CD4-positive, alpha-beta T cell treated with Interleukin-15 for 4 hours (primary cell): ENCODE data around the gene ABCE1.

Source experiments
- DNase-seq: peaks from one replicate; pipeline ENCODE4 v3.0.0-alpha.2; 2020; ENCODE audit warnings: low spot score

Gene ABCE1

DNA sequence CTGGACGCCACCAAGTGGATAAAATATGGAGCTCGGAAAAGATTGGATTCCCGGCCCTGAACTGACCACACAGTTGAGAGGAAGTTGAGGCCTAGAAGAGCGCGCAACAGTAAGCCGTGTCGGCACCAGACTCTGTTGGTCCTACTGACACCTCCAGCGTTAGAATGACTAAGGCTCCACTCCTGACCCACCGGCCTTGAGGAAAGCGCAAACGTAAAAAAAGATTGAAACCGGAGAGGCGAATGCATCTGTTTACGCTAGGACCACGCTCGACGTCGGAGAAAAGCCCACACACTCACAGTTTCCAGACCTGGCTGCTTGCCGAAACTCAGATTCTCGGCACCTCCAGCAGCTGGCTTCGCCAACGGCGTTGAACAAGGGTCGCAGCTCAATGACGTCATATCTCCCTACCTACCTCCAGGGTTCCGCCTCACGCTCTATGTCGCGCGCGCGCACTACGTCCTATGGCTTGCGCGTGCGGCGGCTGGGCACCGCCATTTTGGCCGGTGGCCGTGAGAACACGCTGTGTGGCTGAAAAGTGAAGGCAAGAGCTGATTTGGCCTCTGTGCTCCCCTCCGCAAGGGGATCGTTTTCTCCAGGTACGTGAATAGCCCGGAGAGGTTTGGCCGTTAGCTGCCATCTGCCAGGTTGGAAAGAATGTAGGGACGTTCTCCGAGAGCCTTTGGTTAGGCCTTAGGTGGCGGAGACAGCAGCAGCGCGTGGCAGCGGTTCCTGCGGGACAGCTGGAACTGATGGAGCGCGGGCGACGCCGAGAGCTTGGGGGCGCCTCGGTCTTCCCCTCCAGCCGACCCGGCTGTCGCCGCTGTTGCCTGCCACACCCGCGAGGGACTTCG, at the start of gene ABCE1, which contains the start of gene ANAPC10:
TSS of gene ABCE1 (plus strand) at position 491 of the 854 bp plus-strand sequence. CDS start 6,102 bp downstream, outside the sequence.
TSS of gene ANAPC10 (minus strand) at position 376 of the 854 bp plus-strand sequence. CDS start 2,097 bp downstream, outside the sequence.
- peak; percentile 94 for DNase-seq

DNA sequence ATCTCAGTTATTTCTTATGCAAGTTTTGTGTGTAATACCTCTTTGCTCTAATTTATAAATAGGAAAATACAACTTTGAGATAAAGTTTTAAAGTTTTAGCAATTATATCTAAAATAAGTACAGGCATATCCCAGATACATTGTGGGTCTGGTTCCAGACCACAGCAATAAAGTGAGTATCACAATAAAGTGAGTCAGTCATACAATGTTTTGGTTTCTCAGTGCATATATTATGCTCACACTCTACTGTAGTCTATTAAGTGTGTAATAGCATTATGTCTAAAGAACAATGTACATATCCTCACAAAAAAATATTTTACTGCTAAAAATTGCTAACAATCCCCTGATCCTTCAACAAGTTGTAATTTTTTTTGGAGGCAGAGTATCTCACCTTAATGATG, 49.3 kb upstream of the ABCE1 start:
- no peak for DNase-seq

DNA sequence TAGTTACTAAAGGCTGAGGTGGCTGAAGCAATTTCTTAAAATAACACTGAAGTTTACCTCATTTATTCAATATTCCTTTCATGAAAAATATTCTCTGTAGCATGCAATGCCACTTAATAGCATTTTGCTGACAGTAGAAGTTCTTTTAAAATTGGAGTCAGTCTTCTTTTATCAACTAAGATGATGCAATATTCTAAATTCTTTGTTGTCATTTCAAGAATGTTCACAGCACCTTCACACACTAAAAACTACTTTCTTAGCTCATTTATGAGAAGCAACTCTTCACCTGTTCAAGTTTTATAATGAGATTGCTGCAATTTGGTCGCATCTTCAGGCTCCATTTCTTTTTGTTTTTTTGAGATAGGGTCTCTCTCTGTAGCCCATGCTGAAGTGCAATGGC, 48.9 kb upstream of the ABCE1 start:
- DNase-seq, result no peak

DNA sequence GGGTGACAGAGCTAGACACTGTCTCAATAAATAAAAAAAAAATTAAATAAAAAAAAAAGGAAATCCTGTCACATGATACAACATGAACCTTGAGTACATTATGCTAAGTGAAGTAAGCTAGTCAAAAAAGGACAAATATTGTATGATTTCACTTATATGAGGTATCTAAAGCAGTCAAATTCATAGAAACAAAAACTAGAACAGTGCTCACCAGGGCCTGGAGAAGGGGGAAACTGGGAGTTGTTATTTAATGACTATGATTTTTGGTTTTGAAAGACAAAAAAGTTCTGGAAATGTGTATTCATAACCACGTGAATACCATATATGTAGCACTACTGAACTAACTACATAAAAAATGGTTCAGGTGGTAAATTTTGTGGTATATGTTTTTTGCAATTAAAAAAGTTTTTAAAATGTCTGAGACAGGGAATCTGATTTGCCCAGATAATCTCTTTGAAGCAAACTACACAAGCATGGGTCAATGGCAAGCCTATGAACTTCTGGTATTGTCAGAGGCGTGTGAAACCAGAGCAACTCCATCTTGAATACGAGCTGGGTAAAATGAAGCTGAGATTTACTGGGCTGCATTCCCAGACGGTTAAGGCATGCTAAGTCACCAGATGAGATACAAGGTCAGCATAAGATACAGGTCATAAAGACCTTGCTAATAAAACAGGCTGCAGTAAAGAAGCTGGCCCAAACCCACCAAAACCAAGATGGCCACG, 42.4 kb upstream of the ABCE1 start:
- no peak for DNase-seq

DNA sequence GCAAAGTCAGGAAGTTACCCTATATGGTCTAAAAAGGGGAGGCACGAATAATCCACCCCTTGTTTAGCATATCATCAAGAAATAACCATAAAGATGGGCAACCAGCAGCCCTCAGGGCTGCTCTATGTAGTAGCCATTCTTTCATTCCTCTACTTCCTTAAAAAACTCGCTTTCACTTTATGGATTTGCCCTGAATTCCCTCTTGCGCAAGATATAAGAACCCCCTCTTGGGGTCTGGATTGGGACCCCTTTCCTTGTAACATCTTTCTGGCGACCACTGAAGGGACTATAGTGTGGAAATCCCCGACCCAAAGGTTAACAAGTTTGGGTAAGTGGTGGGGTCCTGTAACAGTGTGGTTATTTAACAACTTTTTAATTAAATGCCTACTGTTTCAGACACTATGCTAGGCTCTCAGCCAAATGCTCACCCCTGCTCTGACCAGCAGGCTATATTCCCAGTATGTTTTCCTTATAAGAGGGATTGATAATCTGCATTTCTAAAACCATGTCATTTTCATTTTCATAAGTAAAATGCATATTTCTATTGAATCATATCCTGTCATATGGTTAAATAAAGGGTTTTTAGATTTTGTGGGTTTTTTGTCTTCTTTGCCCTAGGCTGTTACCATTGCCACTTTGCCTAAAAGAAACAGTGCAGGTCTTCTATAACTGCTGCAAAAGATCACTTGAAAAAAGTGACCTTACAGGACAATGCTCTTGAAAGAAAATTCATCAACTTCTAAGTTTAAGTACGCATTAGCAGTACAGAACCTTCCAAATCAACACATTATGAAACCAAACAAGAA, 41.6 kb upstream of the ABCE1 start:
- no peak for DNase-seq

DNA sequence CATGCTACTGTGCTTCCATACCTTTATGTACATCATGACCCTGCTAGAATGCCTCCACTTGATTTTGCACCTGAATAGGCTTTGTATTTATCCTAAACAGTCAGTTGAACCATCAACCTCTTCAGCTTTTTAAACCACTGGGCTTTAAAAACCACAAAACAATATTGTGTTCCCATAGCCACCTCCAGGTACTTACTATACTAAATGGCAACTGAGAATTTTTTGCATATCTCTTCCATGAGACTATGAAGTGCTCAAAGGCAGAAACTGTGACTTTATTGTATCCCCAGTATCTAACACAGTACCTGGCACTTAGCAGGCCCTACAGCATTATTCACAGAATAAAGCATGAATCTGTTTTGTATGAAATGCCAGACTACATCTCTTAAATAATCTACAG, 39.9 kb upstream of the ABCE1 start:
- DNase-seq, result no peak

DNA sequence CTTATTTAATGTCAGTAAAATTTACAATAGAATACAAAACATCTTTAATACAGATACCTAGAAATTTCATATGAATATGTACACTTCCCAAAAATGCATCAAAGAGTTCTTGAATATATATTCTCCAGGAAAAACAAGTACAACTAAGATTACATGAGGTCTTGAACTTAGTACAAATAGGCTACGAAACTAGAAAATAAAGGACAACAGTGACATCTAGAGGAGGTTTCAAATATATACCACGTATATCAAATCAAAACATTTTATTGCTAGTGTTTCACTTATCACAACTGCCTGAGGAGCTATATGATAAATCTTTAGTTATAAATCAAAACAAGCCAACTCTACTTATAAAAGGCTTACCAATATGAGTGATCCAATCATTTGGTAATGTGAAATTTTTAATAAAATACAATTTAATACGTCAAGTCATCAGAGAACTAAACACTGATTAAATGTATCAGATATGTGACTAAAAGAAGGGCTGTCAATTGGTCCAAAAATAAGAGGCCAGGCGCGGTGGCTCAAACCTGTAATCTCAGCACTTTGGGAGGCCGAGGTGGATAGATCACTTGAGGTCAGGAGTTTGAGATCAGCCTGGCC, 36.7 kb upstream of the ABCE1 start:
- DNase-seq, result peak; percentile 38

DNA sequence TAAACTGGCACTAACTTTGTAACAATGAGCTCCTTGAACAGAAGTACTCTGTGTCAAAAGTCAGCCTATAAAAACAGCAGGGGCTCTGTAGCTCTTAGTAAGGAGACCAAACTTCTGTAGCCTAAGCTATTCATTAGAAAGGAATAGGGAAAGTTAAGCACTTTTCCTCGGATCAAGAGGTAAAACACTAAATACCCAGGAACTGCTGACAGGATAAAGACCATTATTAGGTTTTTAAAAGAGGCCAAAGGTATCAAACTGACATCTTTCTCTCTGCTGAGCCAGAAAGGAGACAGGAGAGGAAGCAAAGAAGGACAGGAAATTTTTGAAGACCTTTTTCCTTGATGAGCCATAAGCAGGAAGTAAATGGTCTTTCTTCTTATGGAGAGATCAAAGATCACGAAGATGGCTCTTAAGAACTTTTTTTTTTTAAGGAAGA, 32.0 kb upstream of the ABCE1 start:
- DNase-seq, result no peak

DNA sequence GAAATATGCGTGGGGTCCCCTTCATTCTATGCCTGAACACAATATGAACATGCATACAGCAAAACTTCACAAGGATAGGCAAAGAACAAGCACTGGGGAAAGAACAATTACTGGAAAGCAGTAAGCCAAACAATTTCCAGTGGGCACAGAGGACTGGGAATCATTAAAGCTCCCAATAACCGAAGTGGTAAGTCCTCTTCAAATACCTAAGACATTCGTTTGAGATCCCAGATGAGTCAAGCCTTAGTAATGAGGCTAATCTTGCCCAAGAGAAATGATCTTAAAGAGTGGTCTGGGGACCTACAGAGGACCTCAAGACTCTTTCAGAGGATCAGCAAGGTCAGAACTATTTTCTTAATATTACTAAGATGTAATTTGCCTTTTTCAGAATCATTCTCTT, 28.8 kb upstream of the ABCE1 start:
- no peak for DNase-seq

DNA sequence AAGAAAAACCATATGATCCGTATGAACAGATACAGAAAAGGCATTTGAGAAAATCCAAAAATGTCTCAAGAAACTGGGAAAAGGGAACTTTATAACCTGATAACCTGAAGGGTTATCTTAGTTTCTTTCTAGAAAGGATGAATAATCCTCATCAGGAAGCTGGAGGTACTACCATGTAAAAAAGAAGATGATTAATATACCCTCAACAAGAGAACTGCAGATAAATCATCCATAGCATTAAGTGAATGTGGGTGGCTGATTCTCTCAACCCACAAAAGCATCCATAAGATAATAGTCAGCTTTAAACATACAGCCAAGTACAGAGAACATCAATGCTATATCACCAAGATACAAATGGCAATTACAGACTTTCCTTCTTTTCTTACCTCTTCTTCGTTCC, 26.6 kb upstream of the ABCE1 start:
- no peak for DNase-seq

DNA sequence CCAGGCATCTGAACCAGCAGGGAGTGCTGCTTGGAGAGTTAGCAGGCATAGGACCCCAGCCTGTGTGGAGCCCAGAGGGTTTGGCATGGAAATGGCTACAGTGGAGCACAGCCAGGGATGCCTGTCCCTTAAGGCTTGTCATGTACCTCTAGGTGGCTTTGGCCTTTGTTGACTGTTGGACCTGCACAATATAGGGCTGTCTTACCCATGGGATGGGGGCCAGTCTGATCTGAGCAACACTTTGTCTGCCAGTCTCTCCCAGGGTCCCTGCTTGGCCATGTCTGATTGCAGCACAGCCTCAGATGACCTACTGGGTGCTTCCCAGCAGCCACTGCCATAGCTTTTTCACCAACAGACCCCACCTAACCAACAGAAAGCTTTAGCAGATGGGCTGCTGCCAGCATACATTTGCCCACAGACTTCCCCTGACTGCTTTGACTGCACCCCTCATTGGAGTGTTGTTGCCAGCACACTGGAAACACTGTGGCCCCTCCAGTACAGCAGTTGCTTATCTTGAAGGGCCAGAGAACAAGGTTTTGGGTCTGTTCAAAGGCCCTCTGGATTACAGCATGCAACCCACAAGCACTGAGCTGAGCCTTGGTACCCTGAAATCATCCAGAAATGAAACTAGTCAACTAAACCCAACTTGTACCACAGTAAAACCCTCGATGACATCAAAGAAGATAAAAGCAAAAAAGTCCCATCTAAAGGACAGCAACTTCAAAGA, 22.2 kb upstream of the ABCE1 start:
- DNase-seq, result no peak

DNA sequence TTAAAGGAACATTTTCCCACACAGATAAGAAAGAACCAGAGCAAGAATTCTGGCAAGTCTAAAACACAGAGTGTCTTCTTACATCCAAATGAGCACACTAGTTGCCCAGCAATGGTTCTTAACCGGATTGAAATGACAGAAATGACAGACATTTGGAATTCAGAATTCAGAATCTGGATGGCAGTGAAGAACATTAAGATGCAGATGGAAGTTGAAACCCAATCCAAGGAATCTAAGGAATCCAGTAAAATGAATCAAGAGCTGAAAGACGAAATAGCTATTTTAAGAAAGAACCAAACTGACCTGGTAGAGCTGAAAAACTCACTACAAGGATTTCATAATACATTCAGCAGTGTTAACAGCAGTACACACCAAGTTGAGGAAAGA, 21.6 kb upstream of the ABCE1 start:
- DNase-seq, result no peak

DNA sequence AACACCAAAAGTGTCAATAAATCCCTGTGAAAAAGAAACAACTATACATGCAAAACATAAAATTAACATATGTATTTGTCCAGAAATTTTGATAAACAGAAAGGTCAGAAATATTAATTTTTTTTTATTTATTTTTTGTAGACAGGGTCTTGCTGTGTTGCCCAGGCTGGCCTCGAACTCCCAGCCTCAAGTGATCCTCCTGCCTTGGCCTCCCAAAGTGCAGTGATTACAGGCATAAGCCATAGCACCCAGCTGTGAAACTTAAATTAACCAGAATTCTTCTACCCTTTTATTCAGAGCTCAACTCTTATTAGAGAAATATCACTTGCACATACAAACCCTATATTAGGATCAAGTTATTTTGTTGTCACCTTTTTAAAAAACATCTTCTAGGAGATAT, 16.4 kb upstream of the ABCE1 start:
- no peak for DNase-seq

DNA sequence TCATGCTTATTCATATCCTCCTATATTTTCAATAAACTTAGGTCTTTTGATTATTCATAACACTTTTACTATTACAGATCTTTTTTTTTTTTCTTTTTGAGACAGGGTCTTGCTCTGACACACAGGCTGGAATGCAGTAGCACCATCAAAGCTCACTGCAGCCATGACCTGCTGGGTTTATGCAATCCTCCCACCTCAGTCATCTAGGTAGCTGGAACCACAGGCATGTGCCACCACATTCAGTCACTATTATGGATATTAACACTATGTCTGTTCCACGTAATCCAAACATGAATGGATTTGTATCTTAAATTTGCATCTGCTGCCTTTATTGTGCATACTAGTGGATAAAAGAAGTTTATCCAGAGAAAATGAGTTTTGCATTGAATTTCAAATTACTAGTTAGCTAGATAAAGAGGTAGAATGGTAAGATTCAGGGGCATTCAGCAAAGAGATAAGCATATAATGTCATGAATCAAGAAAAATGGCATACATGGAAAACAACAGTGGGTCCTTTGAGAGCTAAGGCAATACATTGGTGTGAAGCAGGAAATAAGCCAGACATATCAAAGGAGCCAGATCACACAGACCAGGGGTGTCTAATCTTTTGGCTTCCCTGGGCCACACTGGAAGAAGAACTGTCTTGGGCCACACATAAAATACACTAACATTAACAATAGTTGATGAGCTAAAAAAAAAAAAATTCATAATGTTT, 14.1 kb upstream of the ABCE1 start:
- DNase-seq, result no peak

DNA sequence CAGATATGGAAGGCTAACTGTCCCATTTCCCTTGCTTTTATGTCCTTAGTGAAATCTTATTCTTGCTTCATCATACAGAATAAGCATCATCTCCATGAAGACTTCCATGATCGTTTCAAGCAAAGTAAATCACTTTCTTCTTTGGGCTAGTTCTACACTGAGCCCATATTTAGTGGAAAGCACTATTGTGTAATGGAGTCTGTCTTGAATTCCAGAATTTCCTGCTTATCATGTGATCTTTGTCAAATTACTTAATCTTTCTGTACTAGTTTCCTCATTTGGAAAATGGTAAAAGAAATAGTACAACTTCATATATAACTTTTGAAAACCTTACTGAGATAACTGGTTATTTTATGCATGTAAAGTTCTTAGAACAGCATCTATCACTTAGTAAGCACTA, 7.7 kb upstream of the ABCE1 start:
- DNase-seq, result no peak

DNA sequence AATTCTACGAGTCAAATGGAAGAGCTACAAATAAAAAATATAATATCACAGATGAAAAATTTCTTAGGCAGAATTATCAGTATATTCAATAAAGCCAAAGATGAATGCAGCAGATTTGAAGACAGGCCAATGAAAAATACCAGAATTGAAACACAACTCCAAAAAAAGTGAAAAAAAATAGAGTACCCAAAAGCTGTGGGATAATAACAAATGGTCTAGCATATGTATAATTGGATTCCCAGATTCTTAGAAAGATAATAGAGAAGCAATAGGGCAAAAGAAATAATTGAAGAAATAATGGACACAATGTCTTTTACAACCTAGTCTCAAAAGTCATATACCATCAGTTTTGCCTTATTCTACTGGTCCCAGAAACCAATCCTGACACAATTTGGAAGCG, 4.5 kb upstream of the ABCE1 start:
- DNase-seq, result no peak

DNA sequence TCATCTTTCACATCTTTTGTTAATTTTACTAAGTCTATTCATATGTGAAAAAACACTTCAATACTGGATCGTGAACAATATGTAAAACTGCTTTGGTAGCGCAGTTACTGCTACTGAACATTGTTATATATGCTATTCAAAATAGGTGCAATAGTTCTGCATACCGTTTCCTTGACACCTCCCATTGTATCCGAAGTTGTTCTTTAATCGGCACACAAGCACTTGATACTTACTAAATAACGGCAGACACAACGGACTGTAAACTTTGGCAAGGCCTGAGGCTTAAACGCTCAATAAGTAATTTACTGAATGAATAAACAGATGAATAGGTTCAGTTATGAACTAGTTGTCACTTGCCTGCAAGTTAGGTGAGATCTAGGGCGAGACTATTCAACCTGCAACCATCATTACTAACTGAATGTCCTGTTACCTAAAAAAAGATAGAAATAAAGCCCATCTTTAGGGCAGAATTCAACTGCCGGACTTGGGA, 735 bp upstream of the ABCE1 start:
- DNase-seq, result no peak

DNA sequence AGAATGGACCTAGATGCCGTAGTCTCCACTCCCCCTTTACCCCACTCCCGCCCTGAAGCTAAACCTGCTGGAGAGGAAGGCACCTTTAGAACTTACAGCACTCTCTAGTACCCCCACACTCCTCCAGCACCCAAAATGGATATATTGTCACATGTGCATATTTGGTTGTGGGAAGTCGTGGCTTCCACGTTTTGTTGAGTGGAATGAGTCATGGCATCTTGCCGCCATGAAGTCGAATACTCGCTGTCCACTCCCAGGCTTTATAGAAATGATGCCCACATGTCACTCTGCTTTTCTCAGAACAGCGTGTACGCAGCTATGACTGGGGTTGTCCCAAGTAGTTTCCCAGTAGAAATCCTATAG, 545 bp downstream of the ABCE1 start:
- peak; percentile 48 for DNase-seq

DNA sequence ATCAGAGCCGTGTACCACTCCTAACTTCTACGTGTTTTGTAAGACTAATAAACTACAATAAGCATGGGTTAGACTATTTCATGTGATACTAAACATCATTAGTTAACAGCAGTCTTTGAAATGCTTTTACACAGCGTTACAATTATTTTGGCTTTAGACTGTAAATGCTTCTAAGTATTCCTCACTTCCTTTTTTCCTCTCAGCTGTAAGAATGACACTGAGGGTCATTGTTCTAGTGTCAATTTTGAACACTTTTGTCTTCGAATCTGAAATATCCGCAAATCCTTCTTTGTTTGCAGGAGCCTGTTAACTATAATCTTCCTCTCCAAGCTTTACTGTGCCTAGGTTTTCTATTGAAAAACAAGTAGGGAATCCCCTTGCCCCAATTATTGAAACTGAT, 1.5 kb downstream of the ABCE1 start:
- DNase-seq, result no peak

DNA sequence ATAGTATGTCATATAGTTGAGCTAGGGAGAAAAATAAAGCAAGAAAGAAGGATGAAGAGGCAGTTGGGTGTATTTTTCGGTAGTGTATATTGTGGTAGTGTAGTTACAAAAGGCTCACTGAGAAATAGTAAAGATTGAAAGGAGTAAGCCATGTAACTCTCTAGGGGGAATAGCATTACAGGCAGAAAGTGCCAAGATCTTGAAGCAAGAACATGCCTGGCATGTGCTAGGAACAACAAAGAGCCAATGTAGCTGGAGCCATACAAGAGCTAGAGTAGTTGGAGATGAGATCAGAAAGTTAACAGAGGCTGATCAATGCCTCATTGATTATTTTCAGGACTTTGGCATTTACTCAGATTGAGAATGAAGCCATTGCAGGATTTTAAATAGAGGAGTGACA, 3.0 kb downstream of the ABCE1 start:
- no peak for DNase-seq

DNA sequence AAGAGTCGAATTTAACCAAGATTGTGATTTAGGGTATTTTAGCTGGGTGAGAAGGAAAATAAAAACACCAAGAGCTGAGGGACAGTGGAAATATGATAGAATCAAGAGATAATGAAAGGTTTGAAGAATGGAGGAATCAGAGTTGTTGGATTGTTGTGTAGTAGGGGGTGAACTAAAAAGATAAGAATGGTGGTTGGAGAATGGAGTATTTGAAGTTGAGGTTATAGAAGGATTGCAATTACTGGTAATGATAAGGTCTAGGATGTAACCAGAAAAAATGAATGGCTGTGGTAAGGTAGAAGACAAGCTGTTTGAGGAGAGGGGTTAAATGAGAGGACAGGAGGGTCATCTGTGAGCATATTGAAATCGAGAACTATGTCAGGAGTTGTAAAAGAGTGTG, 4.5 kb downstream of the ABCE1 start:
- no peak for DNase-seq
